A673 (cell line): ENCODE results near the gene C1QTNF4. TPM values are rescaled to one million over a fixed set of nuclear protein-coding genes. Genes with fewer than 3 reads are reported as not detected.

Experiments
- BruUV-seq: library from RNA; stranded (reverse); fragments of 400-500 nt; replicated peaks from 2 replicates; lab custom pipeline; 2021; lab: Mats Ljungman, UMichigan
- CTCF ChIA-PET: fragments of 300-600 bp; sonication (Branson Sonifier 250); formaldehyde crosslinking; loops from one replicate; lab custom pipeline; 2022; ENCODE audit warnings: antibody characterized with exemption; lab: Charles Lee
- POLR2A ChIA-PET: fragments of 300-600 bp; sonication (Branson Sonifier 250); formaldehyde crosslinking; loops from one replicate; lab custom pipeline; 2022; ENCODE audit warnings: antibody characterized with exemption; ENCODE audit not compliant: low non-redundant PET; lab: Charles Lee
- DNase-seq: peaks from one replicate; pipeline ENCODE4 v3.0.0-alpha.2; 2015; ENCODE audit warnings: low spot score
- H3K27ac ChIP-seq: fragments of 200-600 bp; sonication (generic); 2 replicates; pipeline ENCODE4 v1.5.1; 2016; ENCODE audit warnings: mixed run types, low read depth, mild to moderate bottlenecking, mixed read lengths, antibody characterized with exemption, low read length; ENCODE audit not compliant: poor library complexity, severe bottlenecking
- H3K27me3 ChIP-seq: fragments of 200-600 bp; sonication (generic); replicated peaks from 2 replicates; pipeline ENCODE4 v1.6.1; 2017; ENCODE audit warnings: mixed run types, low read depth, mild to moderate bottlenecking, mixed read lengths, antibody characterized with exemption, low read length; ENCODE audit not compliant: insufficient read depth, poor library complexity
- H3K36me3 ChIP-seq: fragments of 200-600 bp; sonication (generic); 2 replicates; pipeline ENCODE4 v1.6.1; 2016; ENCODE audit warnings: mixed run types, mild to moderate bottlenecking, mixed read lengths, antibody characterized with exemption, low read length; ENCODE audit not compliant: insufficient read depth, poor library complexity, severe bottlenecking
- H3K4me1 ChIP-seq: fragments of 200-600 bp; sonication (generic); 2 replicates; pipeline ENCODE4 v1.6.1; 2017; ENCODE audit warnings: mixed run types, mild to moderate bottlenecking, mixed read lengths, antibody characterized with exemption, low read length; ENCODE audit not compliant: insufficient read depth, poor library complexity, severe bottlenecking
- H3K4me3 ChIP-seq: fragments of 200-600 bp; sonication (generic); 2 replicates; pipeline ENCODE4 v1.5.1; 2016; ENCODE audit warnings: low read depth, mixed run types, mild to moderate bottlenecking, mixed read lengths, low read length; ENCODE audit not compliant: poor library complexity, severe bottlenecking
- H3K9me3 ChIP-seq: fragments of 200-600 bp; sonication (generic); 2 replicates; pipeline ENCODE4 v1.6.1; 2016; ENCODE audit warnings: mixed run types, low read depth, mild to moderate bottlenecking, mixed read lengths, antibody characterized with exemption, low read length; ENCODE audit not compliant: poor library complexity, severe bottlenecking
- CTCF ChIP-seq: fragments of 300-800, 200-600 bp; sonication (generic); conservative IDR thresholded peaks from 2 replicates; pipeline ENCODE4 v1.5.1; 2017; ENCODE audit warnings: low read depth, mild to moderate bottlenecking, antibody characterized with exemption, low read length, moderate library complexity, mixed read lengths
- EZH2 ChIP-seq: fragments of 200-600 bp; sonication (generic); IDR thresholded peaks from 2 replicates; pipeline ENCODE4 v1.6.1; 2017; ENCODE audit warnings: borderline replicate concordance, low read depth, mild to moderate bottlenecking, mixed read lengths, antibody characterized with exemption, low read length; ENCODE audit not compliant: poor library complexity, severe bottlenecking
- intact Hi-C: fragments of 100-400 bp; cut with micrococcal nuclease; formaldehyde crosslinking; loops from one replicate; pipeline ENCODE4 v1.10.0; 2022; ENCODE audit not compliant: unreplicated experiment
- total RNA-seq: library from RNA; stranded (reverse); gene quantifications from 2 replicates; pipeline ENCODE4 v1.2.3, GENCODE V29; 2021

C1QTNF4 gene
- total RNA-seq, 1 experiment from 2014 or later = 0.41 TPM

GRCh38 chr11:47592251-47592650 is 2.0 kb downstream of the C1QTNF4 start:
- Histone ChIP-seq H3K4me3 (no peak overlapping the region), H3K36me3 (no peaks in the 10 kb centered on the region), H3K9me3 (no peaks in the 10 kb centered on the region), H3K27me3 (peaks cover 32% of the 10 kb centered on the region), H3K27ac (no peak overlapping the region), H3K4me1 (no peaks in the 10 kb centered on the region)
- TF ChIP-seq EZH2 = no peak
- TF ChIP-seq CTCF = no peak
- no TSS peak for BruUV-seq
- CTCF ChIA-PET = interaction anchor here (0.5 to 0.7 kb wide), 2 partner anchors 39 to 66 kb away, joined by 3 to 5 read pairs; no protein-coding TSS in a partner anchor
- POLR2A ChIA-PET = no interaction called here
- no peak for DNase-seq
- intact Hi-C loops = no loop called here

GRCh38 chr11:47591764-47592163 is 2.4 kb downstream of the C1QTNF4 start:
- intact Hi-C loops = no loop called here
- BruUV-seq = no TSS peak
- POLR2A ChIA-PET = no interaction called here

GRCh38 chr11:47589977-47590861 is 4.0 kb downstream of the C1QTNF4 start:
- no TSS peak for BruUV-seq

More at GRCh38 chr11:47591764-47592163, 2.4 kb downstream of the C1QTNF4 start:
- H3K9me3 ChIP-seq = no peaks in the 10 kb centered on the region
- no peak overlapping the region for H3K27ac ChIP-seq
- H3K27me3 ChIP-seq = peaks cover 32% of the 10 kb centered on the region
- no peak for TF ChIP-seq EZH2
- no peak for TF ChIP-seq CTCF
- H3K4me1 ChIP-seq = no peaks in the 10 kb centered on the region
- DNase-seq = no peak
- CTCF ChIA-PET = interaction anchor here (0.5 to 0.7 kb wide), 4 partner anchors 38 to 137 kb away, joined by 3 to 6 read pairs (median 4); no protein-coding TSS in a partner anchor
- H3K4me3 ChIP-seq = no peak overlapping the region
- H3K36me3 ChIP-seq = no peaks in the 10 kb centered on the region

More at GRCh38 chr11:47589977-47590861, 4.0 kb downstream of the C1QTNF4 start:
- POLR2A ChIA-PET = interaction anchor here (1.1 kb wide), 1 partner anchor 16 kb away, joined by 3 read pairs; no protein-coding TSS in a partner anchor
- Histone ChIP-seq H3K9me3 (no peaks in the 10 kb centered on the region), H3K27me3 (peaks cover 28% of the 10 kb centered on the region), H3K36me3 (peaks cover under 1% of the 10 kb centered on the region), H3K27ac (no peak overlapping the region), H3K4me1 (no peaks in the 10 kb centered on the region), H3K4me3 (no peak overlapping the region)
- no peak for TF ChIP-seq CTCF
- TF ChIP-seq EZH2 = no peak
- intact Hi-C loops = loop anchor here (10.0 kb wide), 1 partner anchor 55 kb away; the partner anchor contains the start of gene MTCH2
- no peak for DNase-seq
- CTCF ChIA-PET = no interaction called here
